SK-N-SH treated with all-trans-retinoic acid at 6 μM for 48 hours (cell line): ENCODE results near the gene ABHD10.
A peak's percentile ranks its signal among the peaks of the same experiment; 100 is the strongest.

Experiments
- ATAC-seq: fragments of 200-7000 bp; cut with Tn5 transposase; 3 replicates; pipeline ENCODE4 v1.9.1; 2020; ENCODE audit warnings: mild to moderate bottlenecking, moderate library complexity
- ARNTL ChIP-seq: fragments of 450-650 bp; formaldehyde crosslinking; IDR thresholded peaks from 2 replicates; pipeline ENCODE4 v1.5.0; 2020; ENCODE audit warnings: low read depth, mild to moderate bottlenecking, moderate library complexity, borderline replicate concordance
- BACH2 ChIP-seq: fragments of 250-450 bp; sonication (Bioruptor Pico); IDR thresholded peaks from 2 replicates; pipeline ENCODE4 v1.9.0; 2021; ENCODE audit warnings: mild to moderate bottlenecking, borderline replicate concordance
- CSDC2 ChIP-seq: fragments of 250-450 bp; sonication (Bioruptor Pico); IDR thresholded peaks from 2 replicates; pipeline ENCODE4 v1.5.0; 2020; ENCODE audit warnings: mild to moderate bottlenecking, moderate library complexity
- ESRRG ChIP-seq: fragments of 250-450 bp; sonication (Bioruptor Pico); IDR thresholded peaks from 2 replicates; pipeline ENCODE4 v1.6.1; 2021; ENCODE audit warnings: mild to moderate bottlenecking
- ISL1 ChIP-seq: fragments of 250-450 bp; sonication (Bioruptor Pico); IDR thresholded peaks from 2 replicates; pipeline ENCODE4 v2.1.2; 2022; ENCODE audit warnings: mild to moderate bottlenecking, moderate library complexity
- OSR1 ChIP-seq: fragments of 250-450 bp; sonication (Bioruptor Pico); IDR thresholded peaks from 2 replicates; pipeline ENCODE4 v1.8.0; 2022; ENCODE audit warnings: moderate library complexity, mild to moderate bottlenecking, inconsistent platforms
- RARB ChIP-seq: fragments of 250-450 bp; sonication (Bioruptor Pico); IDR thresholded peaks from 2 replicates; pipeline ENCODE4 v1.8.0; 2021; ENCODE audit warnings: mild to moderate bottlenecking, moderate library complexity
- SNAI2 ChIP-seq: fragments of 250-450 bp; sonication (Bioruptor Pico); IDR thresholded peaks from 2 replicates; pipeline ENCODE4 v1.5.0; 2020; ENCODE audit warnings: mild to moderate bottlenecking, moderate library complexity
- TCF4 ChIP-seq: fragments of 250-450 bp; sonication (Bioruptor Pico); IDR thresholded peaks from 2 replicates; pipeline ENCODE4 v1.8.0; 2021; ENCODE audit warnings: mild to moderate bottlenecking, moderate library complexity, borderline replicate concordance
- ZC3H10 ChIP-seq: fragments of 250-450 bp; sonication (Bioruptor Pico); IDR thresholded peaks from 2 replicates; pipeline ENCODE4 v1.5.1; 2021; ENCODE audit warnings: mild to moderate bottlenecking, moderate library complexity
- ZFP3 ChIP-seq: fragments of 250-450 bp; sonication (Bioruptor Pico); IDR thresholded peaks from 2 replicates; pipeline ENCODE4 v1.5.0; 2020; ENCODE audit warnings: mild to moderate bottlenecking, moderate library complexity
- ZFP30 ChIP-seq: fragments of 450-650 bp; formaldehyde crosslinking; IDR thresholded peaks from 2 replicates; pipeline ENCODE4 v1.5.0; 2022; ENCODE audit warnings: mild to moderate bottlenecking, moderate library complexity
- ZNF8 ChIP-seq: fragments of 450-650 bp; formaldehyde crosslinking; IDR thresholded peaks from 2 replicates; pipeline ENCODE4 v1.5.0; 2020; ENCODE audit warnings: mild to moderate bottlenecking, moderate library complexity
- TF ChIP-seq, protein P1 (sequence below): fragments of 250-450 bp; sonication (Bioruptor Pico); IDR thresholded peaks from 2 replicates; pipeline ENCODE4 v1.8.0; 2020; ENCODE audit warnings: mild to moderate bottlenecking, moderate library complexity, borderline replicate concordance
- TF ChIP-seq, protein P2 (sequence below): fragments of 250-450 bp; sonication (Bioruptor Pico); IDR thresholded peaks from 2 replicates; pipeline ENCODE4 v1.8.0; 2021; ENCODE audit warnings: low read depth, mild to moderate bottlenecking, moderate library complexity, borderline replicate concordance
- TF ChIP-seq, protein P3 (sequence below): fragments of 250-450 bp; sonication (Bioruptor Pico); IDR thresholded peaks from 2 replicates; pipeline ENCODE4 v1.5.1; 2020; ENCODE audit warnings: low read depth, mild to moderate bottlenecking, moderate library complexity
- TF ChIP-seq, protein P4 (sequence below): fragments of 250-450 bp; sonication (Bioruptor Pico); IDR thresholded peaks from 2 replicates; pipeline ENCODE4 v1.5.0; 2020; ENCODE audit warnings: mild to moderate bottlenecking, moderate library complexity
- TF ChIP-seq, protein P5 (sequence below): fragments of 250-450 bp; sonication (Bioruptor Pico); IDR thresholded peaks from 2 replicates; pipeline ENCODE4 v1.5.1; 2021; ENCODE audit warnings: mild to moderate bottlenecking, moderate library complexity

Gene ABHD10

DNA sequence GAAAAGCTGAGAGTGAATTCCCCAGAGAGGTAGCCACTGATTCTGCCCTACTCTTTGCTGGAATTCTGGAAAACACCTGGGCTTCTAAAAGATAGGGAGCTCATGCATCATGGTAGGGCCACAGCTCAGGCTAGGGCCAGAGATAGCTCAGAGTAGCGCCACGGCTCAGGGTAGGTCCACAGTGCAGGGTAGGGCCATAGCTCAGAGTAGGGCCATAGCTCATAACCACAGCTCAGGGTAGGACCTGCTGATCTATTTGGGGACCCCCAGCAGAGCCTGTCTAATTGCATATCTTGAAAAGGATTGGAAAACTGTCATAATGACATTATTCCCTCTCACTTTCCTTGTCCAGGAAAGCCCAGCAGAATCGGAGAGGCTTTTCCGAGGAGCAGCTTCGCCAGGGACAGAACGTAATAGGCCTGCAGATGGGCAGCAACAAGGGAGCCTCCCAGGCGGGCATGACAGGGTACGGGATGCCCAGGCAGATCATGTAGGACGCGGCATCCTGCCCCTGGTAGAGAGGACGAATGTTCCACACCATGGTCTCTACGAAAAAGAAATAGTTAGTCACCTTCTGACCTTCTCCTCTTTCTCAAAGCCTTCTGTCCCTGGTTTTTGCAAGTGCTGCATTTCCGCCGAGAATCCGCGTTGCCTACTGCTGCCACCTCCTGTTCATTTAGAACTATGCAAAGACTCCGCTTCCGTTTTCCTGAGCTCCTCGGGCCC is 34.4 kb downstream of the ABHD10 start:
- ATAC-seq: peak; percentile 88
- no peak for TF ChIP-seq ZNF8 (CRISPR knock-in tag)
- TF ChIP-seq SNAI2 (CRISPR knock-in tag): no peak
- no peak for TF ChIP-seq OSR1
- TF ChIP-seq, protein P1, sequence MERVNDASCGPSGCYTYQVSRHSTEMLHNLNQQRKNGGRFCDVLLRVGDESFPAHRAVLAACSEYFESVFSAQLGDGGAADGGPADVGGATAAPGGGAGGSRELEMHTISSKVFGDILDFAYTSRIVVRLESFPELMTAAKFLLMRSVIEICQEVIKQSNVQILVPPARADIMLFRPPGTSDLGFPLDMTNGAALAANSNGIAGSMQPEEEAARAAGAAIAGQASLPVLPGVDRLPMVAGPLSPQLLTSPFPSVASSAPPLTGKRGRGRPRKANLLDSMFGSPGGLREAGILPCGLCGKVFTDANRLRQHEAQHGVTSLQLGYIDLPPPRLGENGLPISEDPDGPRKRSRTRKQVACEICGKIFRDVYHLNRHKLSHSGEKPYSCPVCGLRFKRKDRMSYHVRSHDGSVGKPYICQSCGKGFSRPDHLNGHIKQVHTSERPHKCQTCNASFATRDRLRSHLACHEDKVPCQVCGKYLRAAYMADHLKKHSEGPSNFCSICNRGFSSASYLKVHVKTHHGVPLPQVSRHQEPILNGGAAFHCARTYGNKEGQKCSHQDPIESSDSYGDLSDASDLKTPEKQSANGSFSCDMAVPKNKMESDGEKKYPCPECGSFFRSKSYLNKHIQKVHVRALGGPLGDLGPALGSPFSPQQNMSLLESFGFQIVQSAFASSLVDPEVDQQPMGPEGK (CRISPR knock-in tag): no peak
- no peak for TF ChIP-seq ISL1 (CRISPR knock-in tag)
- no peak for TF ChIP-seq BACH2
- no peak for TF ChIP-seq CSDC2 (CRISPR knock-in tag)
- TF ChIP-seq ZC3H10 (CRISPR knock-in tag): no peak
- TF ChIP-seq, protein P2, sequence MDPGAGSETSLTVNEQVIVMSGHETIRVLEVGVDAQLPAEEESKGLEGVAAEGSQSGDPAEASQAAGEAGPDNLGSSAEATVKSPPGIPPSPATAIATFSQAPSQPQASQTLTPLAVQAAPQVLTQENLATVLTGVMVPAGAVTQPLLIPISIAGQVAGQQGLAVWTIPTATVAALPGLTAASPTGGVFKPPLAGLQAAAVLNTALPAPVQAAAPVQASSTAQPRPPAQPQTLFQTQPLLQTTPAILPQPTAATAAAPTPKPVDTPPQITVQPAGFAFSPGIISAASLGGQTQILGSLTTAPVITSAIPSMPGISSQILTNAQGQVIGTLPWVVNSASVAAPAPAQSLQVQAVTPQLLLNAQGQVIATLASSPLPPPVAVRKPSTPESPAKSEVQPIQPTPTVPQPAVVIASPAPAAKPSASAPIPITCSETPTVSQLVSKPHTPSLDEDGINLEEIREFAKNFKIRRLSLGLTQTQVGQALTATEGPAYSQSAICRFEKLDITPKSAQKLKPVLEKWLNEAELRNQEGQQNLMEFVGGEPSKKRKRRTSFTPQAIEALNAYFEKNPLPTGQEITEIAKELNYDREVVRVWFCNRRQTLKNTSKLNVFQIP: no peak
- TF ChIP-seq ZFP30: no peak
- TF ChIP-seq, protein P3, sequence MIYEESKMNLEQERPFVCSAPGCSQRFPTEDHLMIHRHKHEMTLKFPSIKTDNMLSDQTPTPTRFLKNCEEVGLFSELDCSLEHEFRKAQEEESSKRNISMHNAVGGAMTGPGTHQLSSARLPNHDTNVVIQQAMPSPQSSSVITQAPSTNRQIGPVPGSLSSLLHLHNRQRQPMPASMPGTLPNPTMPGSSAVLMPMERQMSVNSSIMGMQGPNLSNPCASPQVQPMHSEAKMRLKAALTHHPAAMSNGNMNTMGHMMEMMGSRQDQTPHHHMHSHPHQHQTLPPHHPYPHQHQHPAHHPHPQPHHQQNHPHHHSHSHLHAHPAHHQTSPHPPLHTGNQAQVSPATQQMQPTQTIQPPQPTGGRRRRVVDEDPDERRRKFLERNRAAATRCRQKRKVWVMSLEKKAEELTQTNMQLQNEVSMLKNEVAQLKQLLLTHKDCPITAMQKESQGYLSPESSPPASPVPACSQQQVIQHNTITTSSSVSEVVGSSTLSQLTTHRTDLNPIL (CRISPR knock-in tag): no peak
- TF ChIP-seq ARNTL: no peak

DNA sequence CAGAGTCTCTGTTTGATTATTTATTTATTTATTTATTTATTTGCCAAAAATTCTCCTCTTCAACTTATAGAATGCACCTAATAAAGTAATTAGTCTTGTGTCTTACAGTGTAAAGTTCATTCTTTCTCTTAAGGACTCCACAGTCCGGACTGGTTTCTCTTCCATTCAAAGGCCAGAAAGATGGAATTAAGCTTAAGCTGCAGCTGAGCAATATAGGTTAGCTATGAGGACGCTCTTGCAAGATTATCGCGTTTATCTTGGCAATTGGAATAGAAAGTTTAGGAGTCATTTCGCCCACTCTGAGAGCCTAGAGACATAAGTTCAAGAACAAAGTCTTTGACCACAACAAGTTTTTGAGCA is 34.9 kb downstream of the ABHD10 start:
- TF ChIP-seq, protein P4, sequence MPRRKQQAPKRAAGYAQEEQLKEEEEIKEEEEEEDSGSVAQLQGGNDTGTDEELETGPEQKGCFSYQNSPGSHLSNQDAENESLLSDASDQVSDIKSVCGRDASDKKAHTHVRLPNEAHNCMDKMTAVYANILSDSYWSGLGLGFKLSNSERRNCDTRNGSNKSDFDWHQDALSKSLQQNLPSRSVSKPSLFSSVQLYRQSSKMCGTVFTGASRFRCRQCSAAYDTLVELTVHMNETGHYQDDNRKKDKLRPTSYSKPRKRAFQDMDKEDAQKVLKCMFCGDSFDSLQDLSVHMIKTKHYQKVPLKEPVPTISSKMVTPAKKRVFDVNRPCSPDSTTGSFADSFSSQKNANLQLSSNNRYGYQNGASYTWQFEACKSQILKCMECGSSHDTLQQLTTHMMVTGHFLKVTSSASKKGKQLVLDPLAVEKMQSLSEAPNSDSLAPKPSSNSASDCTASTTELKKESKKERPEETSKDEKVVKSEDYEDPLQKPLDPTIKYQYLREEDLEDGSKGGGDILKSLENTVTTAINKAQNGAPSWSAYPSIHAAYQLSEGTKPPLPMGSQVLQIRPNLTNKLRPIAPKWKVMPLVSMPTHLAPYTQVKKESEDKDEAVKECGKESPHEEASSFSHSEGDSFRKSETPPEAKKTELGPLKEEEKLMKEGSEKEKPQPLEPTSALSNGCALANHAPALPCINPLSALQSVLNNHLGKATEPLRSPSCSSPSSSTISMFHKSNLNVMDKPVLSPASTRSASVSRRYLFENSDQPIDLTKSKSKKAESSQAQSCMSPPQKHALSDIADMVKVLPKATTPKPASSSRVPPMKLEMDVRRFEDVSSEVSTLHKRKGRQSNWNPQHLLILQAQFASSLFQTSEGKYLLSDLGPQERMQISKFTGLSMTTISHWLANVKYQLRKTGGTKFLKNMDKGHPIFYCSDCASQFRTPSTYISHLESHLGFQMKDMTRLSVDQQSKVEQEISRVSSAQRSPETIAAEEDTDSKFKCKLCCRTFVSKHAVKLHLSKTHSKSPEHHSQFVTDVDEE (CRISPR knock-in tag): no peak
- no peak for TF ChIP-seq ZFP3 (CRISPR knock-in tag)
- no peak for TF ChIP-seq TCF4 (CRISPR knock-in tag)
- no peak for TF ChIP-seq BACH2
- TF ChIP-seq, protein P3 (CRISPR knock-in tag): no peak
- no peak for TF ChIP-seq RARB (CRISPR knock-in tag)
- TF ChIP-seq, all 23 proteins: peak for 0
- ATAC-seq: no peak; the same call in 2 of the 3 replicates

DNA sequence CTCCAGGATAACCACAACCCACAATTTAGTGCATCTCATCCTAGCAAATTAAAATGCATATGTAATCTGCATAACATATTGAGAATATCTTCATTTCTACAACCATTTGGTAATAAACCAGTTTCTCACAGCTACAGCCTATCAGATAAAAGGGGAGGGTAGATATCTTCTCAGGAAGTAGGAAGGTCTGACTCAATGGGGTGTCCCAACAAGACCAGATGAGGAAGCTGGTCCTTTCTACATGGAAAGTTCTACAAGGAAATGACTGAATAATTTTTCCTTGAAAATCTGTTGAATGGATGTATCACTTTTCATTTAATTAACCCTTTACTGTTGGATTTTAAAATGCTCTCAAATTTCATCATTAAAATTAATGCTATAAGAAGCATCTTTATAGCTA is 38.3 kb downstream of the ABHD10 start:
- no peak for TF ChIP-seq OSR1
- TF ChIP-seq, protein P5, sequence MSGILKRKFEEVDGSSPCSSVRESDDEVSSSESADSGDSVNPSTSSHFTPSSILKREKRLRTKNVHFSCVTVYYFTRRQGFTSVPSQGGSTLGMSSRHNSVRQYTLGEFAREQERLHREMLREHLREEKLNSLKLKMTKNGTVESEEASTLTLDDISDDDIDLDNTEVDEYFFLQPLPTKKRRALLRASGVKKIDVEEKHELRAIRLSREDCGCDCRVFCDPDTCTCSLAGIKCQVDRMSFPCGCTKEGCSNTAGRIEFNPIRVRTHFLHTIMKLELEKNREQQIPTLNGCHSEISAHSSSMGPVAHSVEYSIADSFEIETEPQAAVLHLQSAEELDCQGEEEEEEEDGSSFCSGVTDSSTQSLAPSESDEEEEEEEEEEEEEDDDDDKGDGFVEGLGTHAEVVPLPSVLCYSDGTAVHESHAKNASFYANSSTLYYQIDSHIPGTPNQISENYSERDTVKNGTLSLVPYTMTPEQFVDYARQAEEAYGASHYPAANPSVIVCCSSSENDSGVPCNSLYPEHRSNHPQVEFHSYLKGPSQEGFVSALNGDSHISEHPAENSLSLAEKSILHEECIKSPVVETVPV (CRISPR knock-in tag): no peak
- ATAC-seq: no peak

DNA sequence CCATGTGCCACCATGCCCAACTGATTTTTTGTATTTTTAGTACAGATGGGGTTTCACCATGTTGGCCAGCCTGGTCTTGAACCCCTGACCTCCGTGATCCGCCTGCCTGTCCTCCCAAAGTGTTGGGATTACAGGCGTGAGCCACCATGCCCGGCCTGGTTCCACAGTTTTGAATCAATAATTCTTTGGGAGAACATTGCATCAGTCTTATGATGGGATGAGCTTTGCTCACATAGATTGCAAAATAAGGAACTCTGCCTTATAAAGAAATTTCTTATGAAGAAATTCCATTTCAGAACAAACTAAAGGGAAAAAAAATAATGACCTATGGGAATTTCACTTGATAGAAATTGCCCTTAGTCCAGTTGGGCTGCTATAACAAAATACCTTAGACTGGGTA is 39.9 kb downstream of the ABHD10 start:
- TF ChIP-seq, protein P4 (CRISPR knock-in tag): no peak
- TF ChIP-seq, protein P2: no peak
- TF ChIP-seq, protein P3 (CRISPR knock-in tag): no peak
- TF ChIP-seq ESRRG (CRISPR knock-in tag) (no peak), RARB (CRISPR knock-in tag) (no peak)
- no peak for ATAC-seq
